Caco-2 (cell line): ENCODE results near the gene PCBP1. TPM values are rescaled to one million over a fixed set of nuclear protein-coding genes. Genes with fewer than 3 reads are reported as not detected.

Experiments used
- BruUV-seq: library from RNA; stranded (reverse); fragments of 400-500 nt; replicated peaks from 2 replicates; lab custom pipeline; 2021; lab: Mats Ljungman, UMichigan
- CTCF ChIA-PET: fragments of 300-600 bp; sonication (Branson Sonifier 250); formaldehyde crosslinking; loops from one replicate; lab custom pipeline; 2022; ENCODE audit warnings: antibody characterized with exemption; lab: Charles Lee
- POLR2A ChIA-PET: fragments of 300-600 bp; sonication (Branson Sonifier 250); formaldehyde crosslinking; loops from one replicate; lab custom pipeline; 2022; ENCODE audit warnings: antibody characterized with exemption; lab: Charles Lee
- DNase-seq, 2 experiments: peaks; one replicate each; pipeline versions ENCODE4 v3.0.0 to v3.0.0-alpha.2; 2020 to 2022
- H3K27me3 ChIP-seq: replicated peaks from 2 replicates; pipeline ENCODE4 v1.6.0; 2011; ENCODE audit warnings: low read length; ENCODE audit not compliant: control insufficient read depth, insufficient read depth
- H3K36me3 ChIP-seq: 2 replicates; pipeline ENCODE4 v1.5.1; 2011; ENCODE audit warnings: low read length; ENCODE audit not compliant: control insufficient read depth, insufficient read depth
- H3K4me1 ChIP-seq: fragments of 250-450 bp; sonication (Bioruptor Pico); 2 replicates; pipeline ENCODE4 v1.5.1; 2020; ENCODE audit warnings: mild to moderate bottlenecking
- H3K4me3 ChIP-seq: 2 replicates; pipeline ENCODE4 v1.5.1; 2011; ENCODE audit warnings: low read depth, mild to moderate bottlenecking, control low read depth, low read length
- H3K9me3 ChIP-seq: fragments of 250-450 bp; sonication (Bioruptor Pico); 2 replicates; pipeline ENCODE4 v1.5.1; 2020; ENCODE audit warnings: mild to moderate bottlenecking, moderate library complexity
- H3K27ac Mint-ChIP-seq: one replicate; pipeline ENCODE4 v1.8.0; 2022; ENCODE audit warnings: mixed read lengths; ENCODE audit not compliant: unreplicated experiment
- H3K27me3 Mint-ChIP-seq: one replicate; pipeline ENCODE4 v1.8.0; 2022; ENCODE audit warnings: mixed read lengths; ENCODE audit not compliant: insufficient read depth, unreplicated experiment
- H3K36me3 Mint-ChIP-seq: one replicate; pipeline ENCODE4 v1.8.0; 2022; ENCODE audit warnings: mild to moderate bottlenecking, mixed read lengths; ENCODE audit not compliant: insufficient read depth, unreplicated experiment
- H3K4me1 Mint-ChIP-seq: one replicate; pipeline ENCODE4 v1.8.0; 2022; ENCODE audit warnings: low read depth, mixed read lengths; ENCODE audit not compliant: unreplicated experiment
- H3K4me3 Mint-ChIP-seq: one replicate; pipeline ENCODE4 v1.8.0; 2022; ENCODE audit warnings: mild to moderate bottlenecking, moderate library complexity, mixed read lengths; ENCODE audit not compliant: unreplicated experiment
- H3K9me3 Mint-ChIP-seq: one replicate; pipeline ENCODE4 v1.8.0; 2022; ENCODE audit warnings: mixed read lengths; ENCODE audit not compliant: unreplicated experiment
- CTCF ChIP-seq, 2 experiments: fragments of 200-600 bp in 1 of 2; IDR thresholded peaks; 1 replicate in 1 of 2; 2 replicates in 1 of 2; pipeline versions ENCODE4 v1.5.1 to v1.8.0; 2011 to 2022; ENCODE audit warnings: antibody characterized with exemption in 1 of 2, control low read depth in 1 of 2, inconsistent platforms in 1 of 2, low read depth in 1 of 2, low read length in 1 of 2, mild to moderate bottlenecking in 1 of 2, moderate library complexity in 1 of 2; ENCODE audit not compliant: insufficient read depth in 1 of 2, severe bottlenecking in 1 of 2, unreplicated experiment in 1 of 2
- intact Hi-C: fragments of 100-400 bp; cut with micrococcal nuclease; formaldehyde crosslinking; loops from one replicate; pipeline ENCODE4 v1.10.0; 2022; ENCODE audit not compliant: unreplicated experiment
- total RNA-seq: library from RNA; stranded (reverse); gene quantifications from 2 replicates; pipeline ENCODE4 v1.2.3, GENCODE V29; 2022

Gene PCBP1
- total RNA-seq, 1 experiment from 2014 or later, result 319 TPM

- Histone ChIP-seq H3K27me3 (no peaks in the 10 kb centered on the region), H3K9me3 (no peaks in the 10 kb centered on the region), H3K36me3 (peaks cover 8% of the 10 kb centered on the region), H3K4me3 (peak overlapping the region; percentile 68), H3K4me1 (peaks cover 17% of the 10 kb centered on the region; the same call in 1 of the 2 replicates)
- no peak for TF ChIP-seq CTCF (IDR thresholded peaks at IDR 0.05; ENCODE audit: insufficient read depth in 1 of 2, low read depth in 1 of 2, low read length in 1 of 2, severe bottlenecking in 1 of 2, unreplicated experiment in 1 of 2)
- Mint-ChIP-seq H3K9me3 (no peaks in the 10 kb centered on the region), H3K4me1 (peaks cover 23% of the 10 kb centered on the region), H3K4me3 (peak overlapping the region; percentile 92), H3K36me3 (peaks cover 84% of the 10 kb centered on the region), H3K27ac (peak overlapping the region; percentile 100), H3K27me3 (no peaks in the 10 kb centered on the region)
- peak in 1 of 2 experiments; percentile 28 for DNase-seq
- TSS peak; percentile 66 for BruUV-seq
- intact Hi-C loops, result loop anchor here (1.0 to 5.0 kb wide), 5 partner anchors 39 to 207 kb away; partner anchors contain the start of genes C2orf42, SNRPG and TIA1
- ChIA-PET POLR2A (interaction anchor here (0.5 to 2.7 kb wide), 12 partner anchors 15 to 208 kb away, joined by 3 to 58 read pairs (median 7); partner anchors contain the start of genes C2orf42, MXD1 and SNRPG), CTCF (interaction anchor here (0.6 to 2.4 kb wide), 8 partner anchors 15 to 174 kb away, joined by 3 to 11 read pairs (median 4); partner anchors contain the start of gene MXD1)
Measured at GRCh38 chr2:70085711-70086277, 1.5 kb upstream of the PCBP1 start.

- ChIA-PET POLR2A (interaction anchor here (0.6 to 2.7 kb wide), 14 partner anchors 15 to 207 kb away, joined by 3 to 28 read pairs (median 6); partner anchors contain the start of genes C2orf42, MXD1 and SNRPG), CTCF (interaction anchor here (1.8 to 2.4 kb wide), 4 partner anchors 15 to 175 kb away, joined by 4 to 11 read pairs (median 10); partner anchors contain the start of gene MXD1)
- DNase-seq, result peak; percentile 81
- Mint-ChIP-seq H3K9me3 (no peaks in the 10 kb centered on the region), H3K4me1 (peaks cover 24% of the 10 kb centered on the region), H3K27ac (peak overlapping the region; percentile 100), H3K27me3 (no peaks in the 10 kb centered on the region), H3K4me3 (peak overlapping the region; percentile 92), H3K36me3 (peaks cover 78% of the 10 kb centered on the region)
- TF ChIP-seq CTCF (IDR thresholded peaks at IDR 0.05; ENCODE audit: insufficient read depth in 1 of 2, low read depth in 1 of 2, low read length in 1 of 2, severe bottlenecking in 1 of 2, unreplicated experiment in 1 of 2), result no peak
- no peaks in the 10 kb centered on the region for H3K27me3 ChIP-seq
- peak overlapping the region; percentile 68 for H3K4me3 ChIP-seq
- intact Hi-C loops, result loop anchor here (2.0 to 5.0 kb wide), 4 partner anchors 38 to 206 kb away; partner anchors contain the start of genes C2orf42, SNRPG and TIA1
- no TSS peak for BruUV-seq
- H3K4me1 ChIP-seq, result peaks cover 17% of the 10 kb centered on the region; the same call in 1 of the 2 replicates
- peaks cover 8% of the 10 kb centered on the region for H3K36me3 ChIP-seq
- no peaks in the 10 kb centered on the region for H3K9me3 ChIP-seq
Measured at GRCh38 chr2:70086278-70086837, 919 bp upstream of the PCBP1 start.
